DND-41 (cell line): Measurements from ENCODE around the gene RHOH.
A peak's percentile ranks its signal among the peaks of the same experiment; 100 is the strongest.

ENCODE experiments used
- ATAC-seq: fragments of 200-7000 bp; cut with Tn5 transposase; 3 replicates; pipeline ENCODE4 v1.9.1; 2021; ENCODE audit warnings: low read depth; ENCODE audit not compliant: insufficient read depth
- DNase-seq: peaks from one replicate; pipeline ENCODE4 v3.0.0-alpha.2; 2020
- H2AFZ ChIP-seq: 2 replicates; pipeline ENCODE4 v1.6.0; 2012; ENCODE audit warnings: low read depth, low read length
- H3K27ac ChIP-seq: 2 replicates; pipeline ENCODE4 v1.5.1; 2012; ENCODE audit warnings: low read length, inconsistent platforms
- H3K27me3 ChIP-seq: fragments of 200-600 bp; sonication (generic); 2 replicates; pipeline ENCODE4 v1.6.0; 2012; ENCODE audit warnings: low read length, mild to moderate bottlenecking, inconsistent platforms; ENCODE audit not compliant: insufficient read depth, poor library complexity
- H3K36me3 ChIP-seq: 2 replicates; pipeline ENCODE4 v1.5.1; 2012; ENCODE audit warnings: low read length, inconsistent platforms; ENCODE audit not compliant: insufficient read depth
- H3K4me1 ChIP-seq: 2 replicates; pipeline ENCODE4 v1.5.1; 2012; ENCODE audit warnings: mild to moderate bottlenecking, low read length; ENCODE audit not compliant: insufficient read depth
- H3K4me2 ChIP-seq: 2 replicates; pipeline ENCODE4 v1.6.0; 2012; ENCODE audit warnings: mild to moderate bottlenecking, moderate library complexity, low read length, inconsistent platforms; ENCODE audit not compliant: insufficient read depth
- H3K4me3 ChIP-seq, 2 experiments: fragments of 200-600 bp in 1 of 2; shearing (Covaris generic) in 1 of 2; 2 replicates each; pipeline ENCODE4 v1.5.1; 2012 to 2016; ENCODE audit warnings: inconsistent platforms in 2 of 2, low read length in 2 of 2, mild to moderate bottlenecking in 2 of 2, low read depth in 1 of 2, moderate library complexity in 1 of 2
- H3K79me2 ChIP-seq: 2 replicates; pipeline ENCODE4 v1.6.0; 2012; ENCODE audit warnings: low read length, inconsistent platforms; ENCODE audit not compliant: insufficient read depth
- H3K9ac ChIP-seq: 2 replicates; pipeline ENCODE4 v1.6.0; 2012; ENCODE audit warnings: low read depth, mild to moderate bottlenecking, inconsistent platforms, low read length, moderate library complexity
- H3K9me3 ChIP-seq: 2 replicates; pipeline ENCODE4 v1.5.1; 2012; ENCODE audit warnings: low read length, moderate library complexity, mild to moderate bottlenecking, inconsistent platforms; ENCODE audit not compliant: insufficient read depth, severe bottlenecking
- H4K20me1 ChIP-seq: 2 replicates; pipeline ENCODE4 v1.6.0; 2012; ENCODE audit warnings: low read length; ENCODE audit not compliant: insufficient read depth
- EZH2 ChIP-seq: IDR thresholded peaks from 3 replicates; pipeline ENCODE4 v1.6.1; 2012; ENCODE audit warnings: borderline replicate concordance, low read depth, mild to moderate bottlenecking, moderate library complexity, low read length, inconsistent platforms; ENCODE audit not compliant: severe bottlenecking
- TF ChIP-seq, protein P1 (sequence below): IDR thresholded peaks from 2 replicates; pipeline ENCODE4 v1.5.1; 2012; ENCODE audit warnings: borderline replicate concordance, low read length, moderate library complexity, mild to moderate bottlenecking; ENCODE audit not compliant: poor library complexity, severe bottlenecking; ENCODE audit errors: extremely low read depth

RHOH gene

DNA sequence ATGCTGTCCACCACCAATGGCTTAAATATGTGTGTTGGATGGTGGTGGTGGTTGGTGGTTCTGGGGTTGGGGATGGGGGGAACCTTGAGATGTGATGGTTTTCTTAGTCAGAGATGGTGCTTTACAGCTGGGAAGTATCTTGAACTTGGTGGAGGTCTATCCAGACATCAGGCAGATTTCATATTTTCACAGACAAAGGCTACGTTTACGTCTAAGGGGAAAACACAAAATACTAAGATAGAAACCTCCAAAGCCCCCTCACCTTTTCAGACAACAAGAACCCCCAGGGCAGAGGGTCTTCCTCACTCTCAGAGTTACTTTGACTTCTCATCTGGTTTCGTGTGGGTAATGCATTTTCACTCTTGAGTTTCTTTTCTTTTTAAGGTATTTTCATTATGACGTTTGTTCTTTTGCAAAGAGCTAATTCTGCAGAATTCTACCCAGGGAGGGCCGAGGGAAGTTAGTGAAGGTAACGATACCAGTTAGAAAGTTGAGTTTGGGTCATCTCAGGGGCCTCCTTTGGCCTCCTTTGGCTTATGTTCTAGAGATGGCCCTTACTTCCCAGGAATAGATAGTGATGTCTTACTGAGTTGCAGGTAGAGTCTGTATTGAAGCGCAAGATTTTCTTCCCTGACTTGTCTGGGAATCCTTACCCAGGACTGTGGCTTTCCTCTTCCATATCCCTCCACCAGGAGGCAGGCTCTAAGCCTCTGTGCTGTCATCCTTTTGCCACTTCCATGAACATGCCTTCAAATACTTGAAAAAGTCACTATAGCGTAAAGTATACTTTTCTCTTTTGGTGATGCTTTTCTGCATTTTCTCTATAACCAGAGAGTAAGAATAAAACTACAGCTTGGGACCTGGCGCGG lies 31.9 kb downstream of the RHOH start:
- Histone ChIP-seq H3K9ac (no peak overlapping the region), H3K27ac (peak overlapping the region; percentile 21; the same call in 1 of the 2 replicates), H2AFZ (no peak overlapping the region), H3K36me3 (peaks cover 75% of the 10 kb centered on the region), H3K4me3 (no peak overlapping the region), H3K4me1 (peaks cover 74% of the 10 kb centered on the region), H3K79me2 (peaks cover 100% of the 10 kb centered on the region), H3K27me3 (no peaks in the 10 kb centered on the region), H4K20me1 (peaks cover 84% of the 10 kb centered on the region), H3K9me3 (no peaks in the 10 kb centered on the region), H3K4me2 (no peak overlapping the region)
- DNase-seq: no peak
- TF ChIP-seq, protein P1, sequence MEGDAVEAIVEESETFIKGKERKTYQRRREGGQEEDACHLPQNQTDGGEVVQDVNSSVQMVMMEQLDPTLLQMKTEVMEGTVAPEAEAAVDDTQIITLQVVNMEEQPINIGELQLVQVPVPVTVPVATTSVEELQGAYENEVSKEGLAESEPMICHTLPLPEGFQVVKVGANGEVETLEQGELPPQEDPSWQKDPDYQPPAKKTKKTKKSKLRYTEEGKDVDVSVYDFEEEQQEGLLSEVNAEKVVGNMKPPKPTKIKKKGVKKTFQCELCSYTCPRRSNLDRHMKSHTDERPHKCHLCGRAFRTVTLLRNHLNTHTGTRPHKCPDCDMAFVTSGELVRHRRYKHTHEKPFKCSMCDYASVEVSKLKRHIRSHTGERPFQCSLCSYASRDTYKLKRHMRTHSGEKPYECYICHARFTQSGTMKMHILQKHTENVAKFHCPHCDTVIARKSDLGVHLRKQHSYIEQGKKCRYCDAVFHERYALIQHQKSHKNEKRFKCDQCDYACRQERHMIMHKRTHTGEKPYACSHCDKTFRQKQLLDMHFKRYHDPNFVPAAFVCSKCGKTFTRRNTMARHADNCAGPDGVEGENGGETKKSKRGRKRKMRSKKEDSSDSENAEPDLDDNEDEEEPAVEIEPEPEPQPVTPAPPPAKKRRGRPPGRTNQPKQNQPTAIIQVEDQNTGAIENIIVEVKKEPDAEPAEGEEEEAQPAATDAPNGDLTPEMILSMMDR: peak; percentile 61
- no peak for TF ChIP-seq EZH2
- ATAC-seq: no peak

GRCh38 chr4:40231316-40231863 lies 34.6 kb downstream of the RHOH start:
- no peak overlapping the region for H3K4me2 ChIP-seq
- ATAC-seq: no peak
- no peaks in the 10 kb centered on the region for H3K9me3 ChIP-seq
- H3K36me3 ChIP-seq: peaks cover 75% of the 10 kb centered on the region
- H3K4me3 ChIP-seq: no peak overlapping the region
- H3K9ac ChIP-seq: no peak overlapping the region
- H3K27ac ChIP-seq: peak overlapping the region; percentile 34
- no peak for DNase-seq
- H3K4me1 ChIP-seq: peaks cover 61% of the 10 kb centered on the region
- no peak overlapping the region for H2AFZ ChIP-seq
- H3K27me3 ChIP-seq: no peaks in the 10 kb centered on the region
- TF ChIP-seq EZH2: no peak
- TF ChIP-seq, protein P1: no peak
- H4K20me1 ChIP-seq: peaks cover 85% of the 10 kb centered on the region
- H3K79me2 ChIP-seq: peaks cover 100% of the 10 kb centered on the region

GRCh38 chr4:40232610-40233009 lies 35.8 kb downstream of the RHOH start:
- Histone ChIP-seq H2AFZ (no peak overlapping the region), H3K79me2 (peaks cover 100% of the 10 kb centered on the region), H3K9me3 (no peaks in the 10 kb centered on the region), H3K4me1 (peaks cover 55% of the 10 kb centered on the region), H3K27ac (no peak overlapping the region), H3K4me3 (no peak overlapping the region), H3K27me3 (no peaks in the 10 kb centered on the region), H3K36me3 (peaks cover 76% of the 10 kb centered on the region), H3K9ac (no peak overlapping the region), H4K20me1 (peaks cover 87% of the 10 kb centered on the region), H3K4me2 (no peak overlapping the region)
- TF ChIP-seq, protein P1: no peak
- TF ChIP-seq EZH2: no peak
- peak; percentile 49 for DNase-seq
- ATAC-seq: peak; percentile 43; the same call in 2 of the 3 replicates
